Hematopoietic multipotent progenitor cell treated with erythropoietin and hydrocortisone succinate and interleukin-3 and kit ligand, for 17 days (in vitro differentiated cells): ENCODE measurements around the gene KRTAP15-1.

Source experiments
- DNase-seq: peaks from one replicate; pipeline ENCODE4 v3.0.0-alpha.2; 2015; ENCODE audit warnings: low spot score

KRTAP15-1 gene

DNA sequence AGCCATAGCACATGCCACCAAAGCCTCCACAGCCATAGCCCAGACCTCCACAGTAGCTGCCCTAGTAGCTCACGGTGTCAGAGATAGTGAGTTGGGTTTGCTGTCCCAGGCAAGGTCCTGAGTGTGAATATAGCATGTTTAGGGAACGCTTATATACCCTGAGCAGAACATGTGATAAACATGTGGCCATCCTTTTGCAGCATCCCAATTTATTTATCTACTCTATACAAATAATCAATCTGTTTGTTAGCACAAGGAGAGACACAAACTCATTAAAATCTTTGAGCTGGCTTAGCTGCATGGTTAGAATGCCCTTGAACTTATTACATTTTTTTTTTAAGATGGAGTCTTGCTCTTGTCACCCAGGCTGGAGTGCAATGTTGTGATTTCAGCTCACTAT is 47.3 kb downstream of the KRTAP15-1 start, which contains the start of gene KRTAP19-2:
Gene KRTAP19-2, minus strand, starts transcription at position 101 of the 400 bp plus-strand sequence. Its CDS starts 88 bp downstream, at position 13.
- DNase-seq = no peak
